Fibroblast of lung (primary cell): Measurements from ENCODE around the gene UBAC1.

ENCODE experiments used
- CTCF ChIP-seq, 2 donors: IDR thresholded peaks in 1 of 2; conservative IDR thresholded peaks in 1 of 2; 1 replicate in 1 of 2; 2 replicates in 1 of 2; pipeline ENCODE4 v1.5.1; 2011 to 2012; ENCODE audit warnings: low read length in 2 of 2, control low read depth in 1 of 2, inconsistent platforms in 1 of 2, low read depth in 1 of 2, mild to moderate bottlenecking in 1 of 2
- EZH2 ChIP-seq: IDR thresholded peaks from 2 replicates; pipeline ENCODE4 v1.5.1; 2012; ENCODE audit warnings: low read length, control low read depth, mild to moderate bottlenecking; ENCODE audit errors: missing control alignments

- TF ChIP-seq CTCF (conservative IDR thresholded peaks at IDR 0.05 in 1 of 2, IDR thresholded peaks at IDR 0.05 in 1 of 2; ENCODE audit: low read depth in 1 of 2, low read length in 2 of 2): no peak
- no peak for TF ChIP-seq EZH2
Measured at GRCh38 chr9:135982499-135983207, 21.5 kb upstream of the UBAC1 start.
